ENCODE data around the gene ZNF221.

Gene ZNF221

GRCh38 chr19:43950834-43951645 is at the start of gene ZNF221:
ZNF221 (plus strand) TSS chr19:43951228; CDS start chr19:43962727, 11,499 bp downstream.
- peak; percentile 91 for DNase-seq (ENCODE audit: low spot score)
- peak; percentile 18 for TF ChIP-seq CTCF (IDR thresholded peaks at IDR 0.05)
- Histone ChIP-seq H3K27ac (peak within 1 kb of the TSS; percentile 29 to 79), H3K4me3 (peak within 1 kb of the TSS; percentile 76)

- Histone ChIP-seq H3K4me3 (peak overlapping the region; percentile 74), H3K27ac (no peak overlapping the region)
- no peak for TF ChIP-seq CTCF (IDR thresholded peaks at IDR 0.05)
- DNase-seq (ENCODE audit: low spot score): peak; percentile 73
Observed at GRCh38 chr19:43901395-43902390, 49.3 kb upstream of the ZNF221 start.

- DNase-seq (ENCODE audit: low spot score): no peak
- no peak overlapping the region for H3K27ac ChIP-seq
- peak overlapping the region; percentile 74 for H3K4me3 ChIP-seq
- no peak for TF ChIP-seq CTCF (IDR thresholded peaks at IDR 0.05)
Observed at GRCh38 chr19:43902399-43902798, 48.6 kb upstream of the ZNF221 start.

- Histone ChIP-seq H3K4me3 (no peak overlapping the region), H3K27ac (no peak overlapping the region)
- no peak for DNase-seq (ENCODE audit: low spot score)
- TF ChIP-seq CTCF (IDR thresholded peaks at IDR 0.05): no peak
Observed at GRCh38 chr19:43905897-43906296, 45.1 kb upstream of the ZNF221 start.

GRCh38 chr19:43906774-43907173 is 44.3 kb upstream of the ZNF221 start:
- H3K27ac ChIP-seq: no peak overlapping the region
- H3K4me3 ChIP-seq: no peak overlapping the region
- TF ChIP-seq CTCF (IDR thresholded peaks at IDR 0.05): no peak
- no peak for DNase-seq (ENCODE audit: low spot score)

- H3K27ac ChIP-seq: no peak overlapping the region
- H3K4me3 ChIP-seq: no peak overlapping the region
- no peak for DNase-seq (ENCODE audit: low spot score)
- TF ChIP-seq CTCF (IDR thresholded peaks at IDR 0.05): no peak
Observed at GRCh38 chr19:43908659-43909058, 42.4 kb upstream of the ZNF221 start.
